GM20000 (cell line): ENCODE data around the gene SLC12A3.
"Not testable (repeated sequence)": the region's sequence is repeated elsewhere in the genome, so short reads cannot be mapped to it uniquely, and the experiment has no call there.

Source experiments
- DNase-seq: peaks from one replicate; pipeline ENCODE4 v3.0.0; 2012; ENCODE audit warnings: low spot score
- TF ChIP-seq, protein P1 (sequence below): IDR thresholded peaks from 2 replicates; pipeline ENCODE4 v1.5.1; 2012; ENCODE audit warnings: mild to moderate bottlenecking, control low read depth; ENCODE audit errors: extremely low read depth, missing control alignments

Gene SLC12A3

DNA sequence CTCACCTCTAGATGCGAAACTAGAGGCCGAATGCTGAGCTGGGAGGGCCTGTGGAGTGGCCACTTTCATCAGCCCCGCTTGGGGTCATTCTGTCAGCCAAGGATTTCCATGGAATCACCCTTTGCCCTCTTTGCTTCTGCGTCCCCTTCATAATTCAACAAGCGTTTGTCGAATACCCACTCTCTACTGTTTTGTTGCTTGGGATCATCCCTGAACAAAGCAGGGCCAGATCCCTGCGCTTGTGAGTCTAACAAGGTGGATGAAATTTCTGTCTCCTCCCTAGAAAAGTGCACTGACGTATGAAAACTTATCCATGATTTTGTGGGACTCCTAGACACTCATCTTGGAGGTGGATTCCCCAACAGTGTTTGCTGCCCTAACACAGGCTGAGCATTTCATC, 3.3 kb upstream of the SLC12A3 start:
- no peak for DNase-seq
- TF ChIP-seq, protein P1, sequence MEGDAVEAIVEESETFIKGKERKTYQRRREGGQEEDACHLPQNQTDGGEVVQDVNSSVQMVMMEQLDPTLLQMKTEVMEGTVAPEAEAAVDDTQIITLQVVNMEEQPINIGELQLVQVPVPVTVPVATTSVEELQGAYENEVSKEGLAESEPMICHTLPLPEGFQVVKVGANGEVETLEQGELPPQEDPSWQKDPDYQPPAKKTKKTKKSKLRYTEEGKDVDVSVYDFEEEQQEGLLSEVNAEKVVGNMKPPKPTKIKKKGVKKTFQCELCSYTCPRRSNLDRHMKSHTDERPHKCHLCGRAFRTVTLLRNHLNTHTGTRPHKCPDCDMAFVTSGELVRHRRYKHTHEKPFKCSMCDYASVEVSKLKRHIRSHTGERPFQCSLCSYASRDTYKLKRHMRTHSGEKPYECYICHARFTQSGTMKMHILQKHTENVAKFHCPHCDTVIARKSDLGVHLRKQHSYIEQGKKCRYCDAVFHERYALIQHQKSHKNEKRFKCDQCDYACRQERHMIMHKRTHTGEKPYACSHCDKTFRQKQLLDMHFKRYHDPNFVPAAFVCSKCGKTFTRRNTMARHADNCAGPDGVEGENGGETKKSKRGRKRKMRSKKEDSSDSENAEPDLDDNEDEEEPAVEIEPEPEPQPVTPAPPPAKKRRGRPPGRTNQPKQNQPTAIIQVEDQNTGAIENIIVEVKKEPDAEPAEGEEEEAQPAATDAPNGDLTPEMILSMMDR: no peak

DNA sequence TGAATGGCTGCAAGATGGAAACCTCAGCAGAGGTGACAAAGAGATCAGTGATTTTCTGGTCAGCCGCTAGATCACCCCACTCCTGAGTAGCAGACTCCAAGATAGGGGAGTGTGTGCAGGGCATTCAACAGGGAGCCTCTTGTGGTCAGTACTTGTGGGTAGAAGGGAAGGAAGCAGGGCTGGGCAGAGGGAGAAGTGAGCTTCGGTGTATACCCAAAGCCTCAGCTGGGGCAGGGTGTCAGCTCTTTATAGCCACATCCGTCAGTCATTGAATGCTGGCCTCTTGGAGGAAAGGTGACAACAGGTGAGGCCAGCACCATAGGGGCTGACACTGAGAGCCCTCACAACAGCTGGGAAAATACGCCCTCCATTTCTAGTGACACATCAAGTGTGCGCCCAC, 2.2 kb upstream of the SLC12A3 start:
- TF ChIP-seq, protein P1: no peak
- no peak for DNase-seq

DNA sequence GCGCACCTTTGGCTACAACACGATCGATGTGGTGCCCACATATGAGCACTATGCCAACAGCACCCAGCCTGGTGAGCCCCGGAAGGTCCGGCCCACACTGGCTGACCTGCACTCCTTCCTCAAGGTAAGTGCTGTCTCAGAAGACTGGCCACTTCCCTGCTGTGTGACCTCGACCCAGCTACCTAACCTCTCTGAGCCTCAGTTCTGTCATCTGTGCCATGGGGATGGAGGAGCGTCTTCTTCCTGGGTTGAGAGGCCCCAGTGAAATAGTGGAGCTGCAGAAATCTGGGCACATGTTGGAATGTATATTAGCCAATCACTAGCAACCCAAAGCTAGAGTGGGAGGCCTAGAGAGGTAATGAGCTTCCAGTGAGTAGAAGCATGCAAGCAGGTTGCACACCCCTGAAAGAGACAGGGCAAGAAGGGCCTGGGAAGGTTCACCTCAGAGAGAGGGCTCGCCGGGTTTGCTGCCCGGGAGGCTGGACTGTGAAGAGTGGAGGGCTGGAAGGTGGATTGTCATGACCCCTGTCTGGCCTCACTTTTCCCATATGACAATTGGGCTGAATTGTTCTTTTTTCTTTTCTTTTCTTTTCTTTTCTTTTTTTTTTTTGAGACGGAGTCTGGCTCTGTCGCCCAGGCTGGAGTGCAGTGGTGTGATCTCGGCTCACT, 521 bp downstream of the SLC12A3 start:
- no peak for DNase-seq
- TF ChIP-seq, protein P1: no peak

DNA sequence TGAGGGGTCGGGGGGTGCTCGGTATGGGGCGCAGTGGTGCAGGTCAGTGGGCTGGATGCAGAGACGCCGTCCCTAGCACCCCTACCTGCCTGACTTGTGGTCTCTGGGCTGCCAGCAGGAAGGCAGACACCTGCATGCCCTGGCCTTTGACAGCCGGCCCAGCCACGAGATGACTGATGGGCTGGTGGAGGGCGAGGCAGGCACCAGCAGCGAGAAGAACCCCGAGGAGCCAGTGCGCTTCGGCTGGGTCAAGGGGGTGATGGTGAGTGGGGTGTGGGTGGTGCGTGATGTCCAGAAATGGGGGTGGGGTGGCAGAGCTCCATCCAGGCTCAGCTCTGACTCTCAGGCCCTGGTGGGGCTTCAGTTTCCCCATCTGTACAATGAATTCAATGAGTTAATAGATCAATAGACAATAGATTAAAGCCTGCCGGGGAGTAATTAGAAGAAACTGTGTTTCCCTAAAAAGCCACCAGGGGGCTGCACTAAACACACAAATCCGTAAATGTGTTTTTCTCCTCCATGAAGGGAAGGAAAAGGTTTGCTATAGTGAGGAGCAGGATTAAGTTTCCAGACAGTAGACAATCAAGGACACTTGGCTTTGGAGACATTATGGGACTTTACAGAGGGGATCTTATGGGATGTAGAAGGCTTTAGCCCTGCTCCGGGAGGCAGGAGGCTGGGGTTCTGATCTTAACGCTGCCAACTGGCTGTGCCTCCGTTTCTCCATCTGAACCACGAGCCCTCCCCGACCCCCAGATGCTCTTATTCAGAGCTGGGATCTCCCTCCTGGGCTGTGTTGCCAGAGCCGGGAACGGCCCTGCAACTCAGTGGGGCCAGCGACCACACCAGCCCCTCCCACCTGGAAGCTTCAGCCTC, 2.2 kb downstream of the SLC12A3 start:
- DNase-seq: peak; percentile 59
- TF ChIP-seq, protein P1: peak; percentile 57

DNA sequence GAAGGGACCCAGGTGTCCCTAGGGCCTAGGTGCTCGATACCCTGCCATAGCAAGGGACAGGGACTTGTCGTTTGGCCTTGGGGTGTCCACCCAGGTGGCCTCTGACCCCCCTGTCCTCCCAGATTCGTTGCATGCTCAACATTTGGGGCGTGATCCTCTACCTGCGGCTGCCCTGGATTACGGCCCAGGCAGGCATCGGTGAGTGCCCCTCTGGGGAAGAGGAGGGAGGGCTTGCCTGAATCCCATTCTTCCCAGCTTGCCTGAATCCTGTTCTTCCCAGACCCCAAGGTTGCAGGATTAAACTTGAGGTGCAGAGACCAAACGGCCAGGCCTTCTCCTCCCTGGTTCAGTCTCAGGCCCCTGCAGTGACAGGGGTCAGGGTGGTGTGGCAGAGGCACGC, 3.2 kb downstream of the SLC12A3 start:
- DNase-seq: no peak
- TF ChIP-seq, protein P1: no peak

DNA sequence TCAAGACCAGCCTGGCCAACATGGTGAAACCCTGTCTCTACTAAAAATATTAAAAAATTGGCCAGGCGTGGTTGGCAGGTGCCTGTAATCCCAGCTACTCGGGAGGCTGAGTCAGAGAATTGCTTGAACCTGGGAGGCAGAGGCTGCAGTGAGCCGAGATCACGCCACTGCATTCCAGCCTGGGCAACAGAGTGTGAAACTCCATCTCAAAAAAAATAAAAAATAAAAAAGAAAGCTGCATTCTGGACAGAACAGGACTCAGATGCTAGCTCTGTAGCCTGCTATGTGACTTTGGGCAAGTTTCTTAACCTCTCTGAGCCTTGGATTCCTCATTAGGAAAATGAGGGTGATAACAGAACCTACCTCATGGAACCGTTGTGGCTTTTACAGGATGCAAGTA, 3.8 kb downstream of the SLC12A3 start:
- DNase-seq: not testable (repeated sequence)

DNA sequence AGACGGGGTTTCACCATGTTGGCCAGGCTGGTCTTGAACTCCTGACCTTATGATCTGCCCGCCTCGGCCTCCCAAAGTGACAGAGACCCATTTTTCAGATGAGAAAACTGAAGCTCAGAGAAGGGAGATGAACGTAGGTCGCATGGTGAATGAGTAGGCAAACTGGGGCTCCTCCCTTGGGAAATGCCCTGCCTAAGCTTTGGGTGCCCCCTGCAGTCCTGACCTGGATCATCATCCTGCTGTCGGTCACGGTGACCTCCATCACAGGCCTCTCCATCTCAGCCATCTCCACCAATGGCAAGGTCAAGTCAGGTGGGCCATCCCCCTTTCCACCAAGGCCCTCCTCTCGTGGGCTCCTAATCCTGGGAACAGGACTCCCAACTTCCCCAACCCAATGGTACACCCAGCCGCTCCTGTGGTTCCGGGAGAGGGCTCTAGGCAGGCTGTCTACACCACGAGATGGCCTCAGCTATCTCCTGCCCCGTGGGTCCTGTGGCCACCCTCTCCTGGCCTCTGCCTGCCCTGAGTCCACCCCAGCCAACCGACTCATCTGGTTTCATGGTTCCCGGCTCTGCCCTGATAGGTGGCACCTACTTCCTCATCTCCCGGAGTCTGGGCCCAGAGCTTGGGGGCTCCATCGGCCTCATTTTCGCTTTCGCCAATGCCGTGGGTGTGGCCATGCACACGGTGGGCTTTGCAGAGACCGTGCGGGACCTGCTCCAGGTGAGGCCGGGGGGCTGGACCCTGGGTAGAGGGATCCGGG, 4.7 kb downstream of the SLC12A3 start:
- TF ChIP-seq, protein P1: no peak
- peak; percentile 61 for DNase-seq
